SK-N-SH (cell line): ENCODE results near the gene ZCCHC10. TPM values are rescaled to one million over a fixed set of nuclear protein-coding genes. Genes with fewer than 3 reads are reported as not detected.

ENCODE experiments used
- CTCF ChIA-PET: fragments of 300-600, 350-600 bp; formaldehyde crosslinking; extraction: SDS; loops from one replicate; lab custom pipeline; 2021; lab: Yijun Ruan, JAX
- POLR2A ChIA-PET: fragments of 350-600 bp; sonication (Branson Sonifier 250); formaldehyde crosslinking; extraction: SDS; loops from one replicate; lab custom pipeline; 2020; ENCODE audit warnings: antibody characterized with exemption, inconsistent platforms; lab: Yijun Ruan, JAX
- DNase-seq: peaks from one replicate; pipeline ENCODE4 v3.0.0; 2012
- H2AFZ ChIP-seq: fragments of 200-600 bp; sonication (generic); 2 replicates; pipeline ENCODE4 v1.8.1; 2016; ENCODE audit warnings: antibody characterized with exemption, mild to moderate bottlenecking, low read depth
- H3F3A ChIP-seq: fragments of 200-600 bp; sonication (generic); replicated peaks from 2 replicates; pipeline ENCODE3; 2016; ENCODE audit warnings: antibody characterized with exemption, mild to moderate bottlenecking; ENCODE audit not compliant: insufficient read depth
- H3K27ac ChIP-seq, 2 experiments: fragments of 200-500 bp in 1 of 2; fragments of 200-600 bp in 1 of 2; sonication (Bioruptor generic) in 1 of 2; sonication (generic), shearing (Covaris generic) in 1 of 2; 2 replicates each; pipeline versions ENCODE4 v1.5.1 to v1.6.1; 2014 to 2016; ENCODE audit warnings: low read depth in 2 of 2, inconsistent platforms in 1 of 2, low read length in 1 of 2, mild to moderate bottlenecking in 1 of 2, mixed read lengths in 1 of 2
- H3K27me3 ChIP-seq: fragments of 200-600 bp; sonication (generic), shearing (Covaris generic); 2 replicates; pipeline ENCODE4 v1.6.1; 2016; ENCODE audit warnings: mixed run types; ENCODE audit not compliant: insufficient read depth
- H3K36me3 ChIP-seq, 2 experiments: fragments of 200-500 bp in 1 of 2; fragments of 200-600 bp in 1 of 2; sonication (Bioruptor generic) in 1 of 2; sonication (generic) in 1 of 2; replicated peaks in 1 of 2; 2 replicates each; pipeline versions ENCODE3 to v1.5.1; 2014 to 2016; ENCODE audit warnings: low read length in 1 of 2, mild to moderate bottlenecking in 1 of 2; ENCODE audit not compliant: insufficient read depth in 2 of 2, control insufficient read depth in 1 of 2
- H3K4me1 ChIP-seq, 2 experiments: fragments of 200-500 bp in 1 of 2; fragments of 200-600 bp in 1 of 2; sonication (Bioruptor generic) in 1 of 2; sonication (generic), shearing (Covaris generic) in 1 of 2; 2 replicates each; pipeline versions ENCODE4 v1.5.1 to v1.6.1; 2014 to 2016; ENCODE audit warnings: low read depth in 1 of 2, low read length in 1 of 2, mixed run types in 1 of 2; ENCODE audit not compliant: insufficient read depth in 2 of 2, control insufficient read depth in 1 of 2
- H3K4me2 ChIP-seq: fragments of 200-600 bp; sonication (generic), shearing (Covaris generic); 2 replicates; pipeline ENCODE4 v1.6.1; 2017; ENCODE audit warnings: mixed run types
- H3K4me3 ChIP-seq, 2 experiments: fragments of 200-500 bp in 1 of 2; fragments of 200-600 bp in 1 of 2; sonication (Bioruptor generic) in 1 of 2; sonication (generic), shearing (Covaris generic) in 1 of 2; 2 replicates each; pipeline versions ENCODE4 v1.5.1 to v1.8.1; 2014 to 2016; ENCODE audit warnings: low read depth in 2 of 2, inconsistent platforms in 1 of 2, low read length in 1 of 2, mild to moderate bottlenecking in 1 of 2, mixed read lengths in 1 of 2, moderate library complexity in 1 of 2
- H3K79me2 ChIP-seq: fragments of 200-600 bp; sonication (generic); 2 replicates; pipeline ENCODE4 v1.8.1; 2017; ENCODE audit warnings: mild to moderate bottlenecking; ENCODE audit not compliant: insufficient read depth
- H3K9ac ChIP-seq: fragments of 200-600 bp; sonication (generic); 2 replicates; pipeline ENCODE4 v1.6.1; 2017; ENCODE audit warnings: mixed run types
- H3K9me2 ChIP-seq: fragments of 200-600 bp; sonication (generic); 2 replicates; pipeline ENCODE4 v1.6.1; 2017; ENCODE audit warnings: mixed run types
- H3K9me3 ChIP-seq: fragments of 200-600 bp; sonication (generic); 2 replicates; pipeline ENCODE4 v1.6.1; 2017; ENCODE audit warnings: mixed run types, mild to moderate bottlenecking, moderate library complexity
- H4K20me1 ChIP-seq: fragments of 200-600 bp; sonication (generic); 2 replicates; pipeline ENCODE4 v1.6.1; 2017; ENCODE audit warnings: mild to moderate bottlenecking, mixed run types; ENCODE audit not compliant: insufficient read depth
- CTCF ChIP-seq: fragments of 200-600 bp; sonication (generic); IDR thresholded peaks from 2 replicates; pipeline ENCODE4 v1.6.1; 2017; ENCODE audit warnings: antibody characterized with exemption, mild to moderate bottlenecking, moderate library complexity
- EP300 ChIP-seq, 2 experiments: IDR thresholded peaks; 2 replicates each; pipeline versions ENCODE4 v1.4.0 to v1.6.1; 2012; ENCODE audit warnings: borderline replicate concordance in 1 of 2, low read depth in 1 of 2, low read length in 1 of 2
- FOXJ3 ChIP-seq: sonication (generic); formaldehyde crosslinking; IDR thresholded peaks from 2 replicates; pipeline ENCODE4 v1.5.1; 2020; ENCODE audit warnings: mild to moderate bottlenecking, missing genetic modification reagents
- FOXM1 ChIP-seq: IDR thresholded peaks from 2 replicates; pipeline ENCODE4 v1.4.0; 2012; ENCODE audit warnings: low read depth, mild to moderate bottlenecking
- GATA2 ChIP-seq: sonication (generic); formaldehyde crosslinking; IDR thresholded peaks from 2 replicates; pipeline ENCODE4 v1.5.0; 2020; ENCODE audit warnings: mild to moderate bottlenecking, missing genetic modification reagents
- IRF3 ChIP-seq: fragments of 150-350 bp; IDR thresholded peaks from 2 replicates; pipeline ENCODE4 v1.6.1; 2016; ENCODE audit warnings: mild to moderate bottlenecking, low read depth, low read length
- JUND ChIP-seq: IDR thresholded peaks from 2 replicates; pipeline ENCODE4 v1.4.0; 2012
- MEF2A ChIP-seq: IDR thresholded peaks from 2 replicates; pipeline ENCODE4 v1.4.0; 2012; ENCODE audit warnings: low read depth, borderline replicate concordance
- NFIC ChIP-seq: IDR thresholded peaks from 2 replicates; pipeline ENCODE4 v1.4.0; 2012; ENCODE audit warnings: borderline replicate concordance
- PBX3 ChIP-seq: IDR thresholded peaks from 2 replicates; pipeline ENCODE4; 2012
- RAD21 ChIP-seq: IDR thresholded peaks from 2 replicates; pipeline ENCODE4 v1.6.1; 2012; ENCODE audit warnings: mild to moderate bottlenecking, low read length
- REST ChIP-seq: IDR thresholded peaks from 2 replicates; pipeline ENCODE4 v1.6.1; 2012; ENCODE audit warnings: mild to moderate bottlenecking, low read depth, low read length, moderate library complexity
- RFX5 ChIP-seq: IDR thresholded peaks from 2 replicates; pipeline ENCODE4 v1.6.1; 2012; ENCODE audit warnings: mild to moderate bottlenecking, improper control_type of control experiment, low read length
- USF1 ChIP-seq: IDR thresholded peaks from 2 replicates; pipeline ENCODE4 v1.4.0; 2012; ENCODE audit warnings: low read depth, borderline replicate concordance
- YY1 ChIP-seq: IDR thresholded peaks from 2 replicates; pipeline ENCODE4 v1.4.0; 2012; ENCODE audit warnings: low read depth, mild to moderate bottlenecking
- ZBTB33 ChIP-seq: IDR thresholded peaks from 2 replicates; pipeline ENCODE4 v1.4.0; 2012; ENCODE audit warnings: low read depth, borderline replicate concordance
- WGBS: methylation state at CpG from one replicate; pipeline ENCODE4 v1.1.6; 2017; ENCODE audit warnings: low lambda C conversion rate; 5-methylcytosine and 5-hydroxymethylcytosine counted together
- polyA plus RNA-seq, 3 experiments: library from polyadenylated mRNA; depleted of rRNA; stranded (reverse); fragments of >200 nt; gene quantifications; 2 replicates each; pipeline ENCODE4 v1.2.3, GENCODE V29; 2012

Gene ZCCHC10
- polyA plus RNA-seq, 1 of the 3 experiments (the other 2 are of a cell fraction): 28.4 TPM

GRCh38 chr5:133072021-133072420, 45.7 kb upstream of the ZCCHC10 start:
- Histone ChIP-seq H3K4me3 (no peak overlapping the region), H3K4me2 (no peak overlapping the region), H3K79me2 (peaks cover 92% of the 10 kb centered on the region), H3F3A (peaks cover 9% of the 10 kb centered on the region), H4K20me1 (peaks cover 10% of the 10 kb centered on the region), H3K27me3 (no peaks in the 10 kb centered on the region), H3K4me1 (peaks cover 3 to 4% of the 10 kb centered on the region in 2 experiments; a peak in 2 of 4 replicates), H3K36me3 (peaks cover 66 to 72% of the 10 kb centered on the region in 2 experiments), H3K9me3 (no peaks in the 10 kb centered on the region), H3K9ac (no peak overlapping the region), H3K9me2 (no peaks in the 10 kb centered on the region), H3K27ac (no peak overlapping the region), H2AFZ (no peak overlapping the region)
- POLR2A ChIA-PET: no interaction called here
- TF ChIP-seq CTCF: no peak
- TF ChIP-seq RFX5: no peak
- no peak for TF ChIP-seq GATA2
- TF ChIP-seq EP300 (IDR thresholded peaks at IDR 0.05; ENCODE audit: borderline replicate concordance in 1 of 2, low read depth in 1 of 2, low read length in 1 of 2): no peak
- CTCF ChIA-PET: interaction anchor here (0.6 kb wide), 1 partner anchor 252 kb away, joined by 3 read pairs; no protein-coding TSS in a partner anchor
- 94% methylated on average over 4 of the region's 4 CpGs for WGBS
- no peak for DNase-seq

GRCh38 chr5:133066045-133066444, 39.7 kb upstream of the ZCCHC10 start:
- POLR2A ChIA-PET: no interaction called here
- Histone ChIP-seq H3K4me2 (no peak overlapping the region), H3K79me2 (peaks cover 95% of the 10 kb centered on the region), H3K9ac (no peak overlapping the region), H2AFZ (no peak overlapping the region), H3K27ac (no peak overlapping the region), H3K9me2 (no peaks in the 10 kb centered on the region), H3F3A (no peaks in the 10 kb centered on the region), H3K4me1 (no peaks in the 10 kb centered on the region), H3K36me3 (peaks cover 40 to 56% of the 10 kb centered on the region in 2 experiments), H3K27me3 (no peaks in the 10 kb centered on the region), H4K20me1 (peaks cover 48% of the 10 kb centered on the region), H3K4me3 (no peak overlapping the region), H3K9me3 (no peaks in the 10 kb centered on the region)
- 98% methylated on average over 2 of the region's 2 CpGs for WGBS
- DNase-seq: no peak
- CTCF ChIA-PET: no interaction called here
- TF ChIP-seq MEF2A: no peak
- TF ChIP-seq RAD21: no peak
- TF ChIP-seq FOXJ3 (CRISPR knock-in tag): no peak
- no peak for TF ChIP-seq USF1
- no peak for TF ChIP-seq YY1
- no peak for TF ChIP-seq FOXM1
- no peak for TF ChIP-seq REST
- no peak for TF ChIP-seq IRF3
- no peak for TF ChIP-seq PBX3
- TF ChIP-seq NFIC: no peak
- no peak for TF ChIP-seq JUND
- TF ChIP-seq ZBTB33: no peak
- no peak for TF ChIP-seq GATA2
